ENCODE measurements around the gene ATG7. TPM values are rescaled to one million over a fixed set of nuclear protein-coding genes. Genes with fewer than 3 reads are reported as not detected.
A peak's percentile ranks its signal among the peaks of the same experiment; 100 is the strongest.

The ATG7 gene
- total RNA-seq, 1 experiment from 2014 or later = 36.0 TPM

DNA sequence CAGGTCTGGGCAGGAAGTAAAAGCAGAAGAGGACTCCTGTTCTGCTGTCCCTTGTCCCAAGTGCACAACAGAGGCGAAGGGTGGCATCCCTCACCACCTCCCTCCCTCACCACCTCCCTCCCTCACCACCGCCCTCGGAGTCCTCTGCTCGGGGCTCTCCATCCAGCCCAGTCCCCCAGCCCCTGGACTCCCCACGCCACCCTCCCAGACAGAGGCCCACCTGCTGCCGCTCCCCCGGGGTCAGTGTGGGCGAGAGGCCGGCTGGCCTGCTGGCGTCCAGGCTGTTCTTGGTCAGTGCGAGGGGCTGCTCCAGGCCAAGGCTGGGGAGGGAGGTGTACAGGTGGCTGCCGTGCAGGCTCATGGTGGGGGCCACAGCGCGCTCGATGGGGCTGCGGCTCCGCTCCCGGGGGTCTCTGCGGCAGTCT, 292.4 kb downstream of the ATG7 start:
- intact Hi-C loops (cut with micrococcal nuclease; ENCODE audit: unreplicated experiment) = no loop called here
- H3K4me1 ChIP-seq (ENCODE audit: control insufficient read depth, insufficient read depth, low read length) = peaks cover 66% of the 10 kb centered on the region

DNA sequence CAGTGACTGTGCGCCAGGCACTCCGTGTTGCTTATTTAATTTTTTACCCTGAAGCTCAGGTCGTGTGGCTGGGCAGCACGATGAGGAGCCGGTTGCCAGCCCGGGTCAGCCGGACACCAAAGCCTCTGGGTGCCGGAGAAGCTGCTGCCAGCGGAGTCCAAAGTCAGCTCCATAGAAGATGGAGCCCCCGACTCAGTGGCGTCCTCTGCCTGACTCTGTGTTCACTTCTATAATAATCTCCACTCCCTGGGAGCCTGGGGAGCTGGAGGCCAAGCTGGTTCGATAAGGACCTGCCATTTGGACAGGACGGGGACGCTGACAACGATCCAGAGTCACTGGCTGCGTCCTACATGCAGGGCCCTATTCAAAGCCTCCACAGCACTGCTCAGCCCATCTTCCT, 292.9 kb downstream of the ATG7 start:
- ATAC-seq (no peak), DNase-seq (ENCODE audit: low read depth, low spot score) (no peak)
- H3K9me3 ChIP-seq (ENCODE audit: control insufficient read depth, insufficient read depth, low read depth, low read length) = no peaks in the 10 kb centered on the region
- intact Hi-C loops (cut with micrococcal nuclease; ENCODE audit: unreplicated experiment) = no loop called here
- no peak overlapping the region for H3K4me3 ChIP-seq (ENCODE audit: low read depth in 2 of 2, low read length in 2 of 2)
- POLR2A ChIA-PET = no interaction called here
- peaks cover 66% of the 10 kb centered on the region for H3K4me1 ChIP-seq (ENCODE audit: control insufficient read depth, insufficient read depth, low read length)
- H3K36me3 ChIP-seq (ENCODE audit: control insufficient read depth, insufficient read depth, low read length) = no peaks in the 10 kb centered on the region; the same call in 1 of the 2 replicates
- no TSS peak for BruUV-seq (replicated peaks)
- H3K27ac ChIP-seq (ENCODE audit: low read length) = peak overlapping the region; percentile 73
- CTCF ChIA-PET = no interaction called here
- TF ChIP-seq, protein P1, sequence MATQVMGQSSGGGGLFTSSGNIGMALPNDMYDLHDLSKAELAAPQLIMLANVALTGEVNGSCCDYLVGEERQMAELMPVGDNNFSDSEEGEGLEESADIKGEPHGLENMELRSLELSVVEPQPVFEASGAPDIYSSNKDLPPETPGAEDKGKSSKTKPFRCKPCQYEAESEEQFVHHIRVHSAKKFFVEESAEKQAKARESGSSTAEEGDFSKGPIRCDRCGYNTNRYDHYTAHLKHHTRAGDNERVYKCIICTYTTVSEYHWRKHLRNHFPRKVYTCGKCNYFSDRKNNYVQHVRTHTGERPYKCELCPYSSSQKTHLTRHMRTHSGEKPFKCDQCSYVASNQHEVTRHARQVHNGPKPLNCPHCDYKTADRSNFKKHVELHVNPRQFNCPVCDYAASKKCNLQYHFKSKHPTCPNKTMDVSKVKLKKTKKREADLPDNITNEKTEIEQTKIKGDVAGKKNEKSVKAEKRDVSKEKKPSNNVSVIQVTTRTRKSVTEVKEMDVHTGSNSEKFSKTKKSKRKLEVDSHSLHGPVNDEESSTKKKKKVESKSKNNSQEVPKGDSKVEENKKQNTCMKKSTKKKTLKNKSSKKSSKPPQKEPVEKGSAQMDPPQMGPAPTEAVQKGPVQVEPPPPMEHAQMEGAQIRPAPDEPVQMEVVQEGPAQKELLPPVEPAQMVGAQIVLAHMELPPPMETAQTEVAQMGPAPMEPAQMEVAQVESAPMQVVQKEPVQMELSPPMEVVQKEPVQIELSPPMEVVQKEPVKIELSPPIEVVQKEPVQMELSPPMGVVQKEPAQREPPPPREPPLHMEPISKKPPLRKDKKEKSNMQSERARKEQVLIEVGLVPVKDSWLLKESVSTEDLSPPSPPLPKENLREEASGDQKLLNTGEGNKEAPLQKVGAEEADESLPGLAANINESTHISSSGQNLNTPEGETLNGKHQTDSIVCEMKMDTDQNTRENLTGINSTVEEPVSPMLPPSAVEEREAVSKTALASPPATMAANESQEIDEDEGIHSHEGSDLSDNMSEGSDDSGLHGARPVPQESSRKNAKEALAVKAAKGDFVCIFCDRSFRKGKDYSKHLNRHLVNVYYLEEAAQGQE (IDR thresholded peaks at IDR 0.05; ENCODE audit: insufficient read depth in 1 of 2, low read depth in 2 of 2, low read length in 1 of 2) = no peak
- TF ChIP-seq, protein P2, sequence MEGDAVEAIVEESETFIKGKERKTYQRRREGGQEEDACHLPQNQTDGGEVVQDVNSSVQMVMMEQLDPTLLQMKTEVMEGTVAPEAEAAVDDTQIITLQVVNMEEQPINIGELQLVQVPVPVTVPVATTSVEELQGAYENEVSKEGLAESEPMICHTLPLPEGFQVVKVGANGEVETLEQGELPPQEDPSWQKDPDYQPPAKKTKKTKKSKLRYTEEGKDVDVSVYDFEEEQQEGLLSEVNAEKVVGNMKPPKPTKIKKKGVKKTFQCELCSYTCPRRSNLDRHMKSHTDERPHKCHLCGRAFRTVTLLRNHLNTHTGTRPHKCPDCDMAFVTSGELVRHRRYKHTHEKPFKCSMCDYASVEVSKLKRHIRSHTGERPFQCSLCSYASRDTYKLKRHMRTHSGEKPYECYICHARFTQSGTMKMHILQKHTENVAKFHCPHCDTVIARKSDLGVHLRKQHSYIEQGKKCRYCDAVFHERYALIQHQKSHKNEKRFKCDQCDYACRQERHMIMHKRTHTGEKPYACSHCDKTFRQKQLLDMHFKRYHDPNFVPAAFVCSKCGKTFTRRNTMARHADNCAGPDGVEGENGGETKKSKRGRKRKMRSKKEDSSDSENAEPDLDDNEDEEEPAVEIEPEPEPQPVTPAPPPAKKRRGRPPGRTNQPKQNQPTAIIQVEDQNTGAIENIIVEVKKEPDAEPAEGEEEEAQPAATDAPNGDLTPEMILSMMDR (IDR thresholded peaks at IDR 0.05) = no peak
- TF ChIP-seq TCF7L2 (IDR thresholded peaks at IDR 0.05; ENCODE audit: low read depth, low read length) = no peak
- TF ChIP-seq SIN3A (IDR thresholded peaks at IDR 0.05; ENCODE audit: borderline replicate concordance, insufficient read depth, low read depth, low read length) = no peak
- TF ChIP-seq POLR2AphosphoS5 (IDR thresholded peaks at IDR 0.05; ENCODE audit: low read depth, low read length) = no peak
- H3K27me3 ChIP-seq (ENCODE audit: control insufficient read depth, insufficient read depth, low read length) = no peaks in the 10 kb centered on the region
- in situ Hi-C loops (cut with HindIII; ENCODE audit: low pct_unique_long_range_greater_than_20kb, low sequenced_read_pairs) = no loop called here

More for the DNA sequence above, 292.4 kb downstream of the ATG7 start:
- H3K27ac ChIP-seq (ENCODE audit: low read length) = peak overlapping the region; percentile 96
- no peaks in the 10 kb centered on the region for H3K27me3 ChIP-seq (ENCODE audit: control insufficient read depth, insufficient read depth, low read length)
- no peak for DNase-seq (ENCODE audit: low read depth, low spot score)
- no peaks in the 10 kb centered on the region for H3K9me3 ChIP-seq (ENCODE audit: control insufficient read depth, insufficient read depth, low read depth, low read length)
- TF ChIP-seq, protein P1 (IDR thresholded peaks at IDR 0.05; ENCODE audit: insufficient read depth in 1 of 2, low read depth in 2 of 2, low read length in 1 of 2) = no peak
- no peak for TF ChIP-seq POLR2AphosphoS5 (IDR thresholded peaks at IDR 0.05; ENCODE audit: low read depth, low read length)
- TF ChIP-seq, protein P2 (IDR thresholded peaks at IDR 0.05) = no peak
- TF ChIP-seq TCF7L2 (IDR thresholded peaks at IDR 0.05; ENCODE audit: low read depth, low read length) = no peak
- TF ChIP-seq SIN3A (IDR thresholded peaks at IDR 0.05; ENCODE audit: borderline replicate concordance, insufficient read depth, low read depth, low read length) = no peak
- in situ Hi-C loops (cut with HindIII; ENCODE audit: low pct_unique_long_range_greater_than_20kb, low sequenced_read_pairs) = no loop called here
- ChIA-PET CTCF (no interaction called here), POLR2A (no interaction called here)
- no peaks in the 10 kb centered on the region; the same call in 1 of the 2 replicates for H3K36me3 ChIP-seq (ENCODE audit: control insufficient read depth, insufficient read depth, low read length)
- H3K4me3 ChIP-seq (ENCODE audit: low read depth in 2 of 2, low read length in 2 of 2) = no peak overlapping the region
- BruUV-seq (replicated peaks) = no TSS peak
- ATAC-seq = no peak
